ENCODE results near the gene DCLK1.

DNA sequence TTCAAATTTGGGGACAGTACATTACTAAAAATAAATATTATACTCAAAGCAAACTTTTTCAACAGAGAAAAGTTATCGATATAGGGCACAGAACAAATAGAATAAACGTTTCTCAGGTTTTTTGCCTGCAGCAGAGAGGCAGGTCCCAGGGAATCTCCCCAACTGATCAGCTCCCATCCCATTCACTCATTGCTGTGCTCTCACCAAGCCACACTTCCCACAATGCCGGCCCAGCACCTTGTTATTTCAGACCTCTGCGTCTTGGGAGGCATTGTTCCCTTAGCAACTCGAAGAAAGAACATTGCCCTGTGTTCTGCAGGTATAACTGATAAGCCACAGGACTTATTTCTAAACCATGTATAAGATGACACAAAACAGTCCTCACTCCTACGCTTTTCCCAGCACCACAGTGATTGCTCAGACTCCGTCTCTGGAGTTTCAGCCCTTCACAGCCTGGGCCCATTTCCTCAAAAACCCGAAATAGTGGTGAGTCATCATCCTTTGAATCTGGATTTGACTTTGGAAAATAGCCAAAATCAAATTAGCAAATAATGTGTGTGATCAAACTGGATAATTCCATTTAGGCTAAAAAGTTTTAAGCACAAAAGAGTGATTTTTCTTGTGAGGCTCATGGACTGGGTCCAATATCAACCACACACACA lies 100.4 kb downstream of the DCLK1 start:
- TF ChIP-seq ZNF384 (IDR thresholded peaks at IDR 0.05) (no peak), SP1 (IDR thresholded peaks at IDR 0.05) (no peak), BHLHE40 (IDR thresholded peaks at IDR 0.05; ENCODE audit: borderline replicate concordance) (no peak), L3MBTL2 (conservative IDR thresholded peaks at IDR 0.05) (no peak), SUZ12 (IDR thresholded peaks at IDR 0.05) (no peak), FOXA1 (IDR thresholded peaks at IDR 0.05) (no peak), FOXM1 (IDR thresholded peaks at IDR 0.05; ENCODE audit: borderline replicate concordance) (no peak), ELF4 (IDR thresholded peaks at IDR 0.05) (no peak), FOXK2 (IDR thresholded peaks at IDR 0.05) (no peak), LEF1 (IDR thresholded peaks at IDR 0.05; ENCODE audit: borderline replicate concordance) (no peak)

All from HEK293T (cell line).